ENCODE measurements around the gene VSTM2L. TPM values are rescaled to one million over a fixed set of nuclear protein-coding genes. Genes with fewer than 3 reads are reported as not detected.
A peak's percentile ranks its signal among the peaks of the same experiment; 100 is the strongest.

Gene VSTM2L
- total RNA-seq, 1 experiment from 2014 or later: 0.48 TPM

- DNase-seq (ENCODE audit: low read depth): no peak
Measured at GRCh38 chr20:37936451-37936850, 33.5 kb downstream of the VSTM2L start.

DNA sequence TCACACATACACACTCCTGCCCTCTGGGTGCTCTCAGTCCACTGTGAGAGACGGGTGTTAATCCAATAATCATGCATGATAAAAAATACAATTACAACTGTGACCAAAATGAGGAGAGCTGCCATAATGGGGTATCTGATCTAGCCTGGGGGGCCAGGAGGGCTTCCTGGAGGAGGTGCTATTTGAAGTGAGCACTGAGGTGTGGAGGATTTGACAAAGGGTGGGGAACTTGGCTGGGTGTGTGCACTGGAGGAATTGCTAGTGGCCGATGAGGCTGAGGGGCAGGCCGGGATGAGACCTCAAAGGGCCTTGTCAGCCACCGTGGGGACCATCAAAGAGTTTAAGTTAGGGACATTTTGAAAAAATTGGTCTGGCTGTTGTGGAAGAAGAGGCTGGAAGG is 34.8 kb downstream of the VSTM2L start:
- no peak for DNase-seq (ENCODE audit: low read depth)

DNA sequence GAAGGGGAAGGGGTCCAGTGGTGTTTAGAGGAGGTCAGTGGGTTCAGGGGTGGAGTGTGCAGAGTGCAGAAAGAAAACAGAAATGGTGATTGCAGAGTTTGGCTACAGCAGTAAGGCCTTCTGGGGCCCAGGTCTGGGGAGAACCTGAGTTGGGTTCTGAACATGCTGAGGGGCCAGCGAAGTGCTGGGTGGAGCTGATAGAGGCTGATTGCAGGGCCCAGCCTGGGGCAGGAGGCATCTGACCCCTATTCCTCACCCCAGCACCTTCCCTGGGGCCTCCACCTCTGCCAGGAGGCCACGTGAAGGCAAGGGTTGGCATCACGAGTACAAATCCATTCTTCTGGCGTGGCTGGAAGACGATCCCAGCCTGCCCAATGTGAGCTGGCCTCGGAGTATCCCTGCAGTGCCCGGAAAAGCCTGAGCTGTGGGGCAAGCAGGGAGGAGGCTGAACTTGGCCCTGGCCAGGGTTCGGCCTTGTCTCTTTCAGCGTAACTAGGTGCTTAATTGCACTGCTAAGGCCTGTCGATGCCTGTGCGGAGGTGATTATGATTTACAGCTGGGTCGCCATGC is 35.3 kb downstream of the VSTM2L start:
- no peak for DNase-seq (ENCODE audit: low read depth)

- no peak for DNase-seq (ENCODE audit: low read depth)
Measured at GRCh38 chr20:37938954-37939353, 36.0 kb downstream of the VSTM2L start.

GRCh38 chr20:37939701-37940560 is 37.0 kb downstream of the VSTM2L start:
- no peak for DNase-seq (ENCODE audit: low read depth)

GRCh38 chr20:37940858-37941257 is 37.9 kb downstream of the VSTM2L start:
- DNase-seq (ENCODE audit: low read depth): no peak

- no peak for DNase-seq (ENCODE audit: low read depth)
Measured at GRCh38 chr20:37941332-37941731, 38.4 kb downstream of the VSTM2L start.

DNA sequence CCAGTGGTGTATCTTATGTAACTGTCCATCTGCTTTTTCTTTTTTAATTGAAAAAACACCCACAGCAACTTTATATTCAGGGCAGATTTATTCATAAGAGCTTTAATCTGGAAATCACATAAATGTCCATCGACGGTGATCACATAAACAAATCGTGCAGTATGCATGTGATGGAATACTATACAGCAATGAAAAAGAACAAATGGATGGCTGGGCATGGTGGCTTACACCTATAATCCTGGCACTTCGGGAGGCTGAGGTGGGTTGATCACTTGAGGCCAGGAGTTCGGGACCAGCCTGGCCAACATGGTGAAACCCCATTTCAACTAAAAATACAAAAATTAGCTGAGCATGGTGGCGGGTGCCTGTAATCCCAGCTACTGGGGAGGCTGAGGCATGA is 39.1 kb downstream of the VSTM2L start:
- no peak for DNase-seq (ENCODE audit: low read depth)

DNA sequence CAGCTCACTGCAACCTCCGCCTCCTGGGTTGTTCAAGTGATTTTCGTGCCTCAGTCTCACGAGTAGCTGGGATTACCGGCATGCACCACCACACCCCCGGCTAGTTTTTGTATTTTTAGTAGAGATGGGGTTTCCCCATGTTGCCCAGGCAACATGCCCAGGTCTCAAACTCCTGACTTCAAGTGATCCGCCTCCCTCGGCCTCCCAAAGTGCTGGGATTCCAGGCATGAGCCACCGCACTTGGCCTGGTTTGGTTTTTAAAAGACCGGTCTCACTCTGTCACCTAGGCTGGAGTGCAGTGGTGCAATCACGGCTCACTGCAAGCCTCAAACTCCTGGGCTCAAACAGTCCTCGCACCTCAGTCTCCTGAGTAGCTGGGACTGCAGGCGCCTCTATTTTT is 40.1 kb downstream of the VSTM2L start:
- DNase-seq (ENCODE audit: low read depth): peak; percentile 15

- no peak for DNase-seq (ENCODE audit: low read depth)
Measured at GRCh38 chr20:37943501-37944455, 40.9 kb downstream of the VSTM2L start.

DNA sequence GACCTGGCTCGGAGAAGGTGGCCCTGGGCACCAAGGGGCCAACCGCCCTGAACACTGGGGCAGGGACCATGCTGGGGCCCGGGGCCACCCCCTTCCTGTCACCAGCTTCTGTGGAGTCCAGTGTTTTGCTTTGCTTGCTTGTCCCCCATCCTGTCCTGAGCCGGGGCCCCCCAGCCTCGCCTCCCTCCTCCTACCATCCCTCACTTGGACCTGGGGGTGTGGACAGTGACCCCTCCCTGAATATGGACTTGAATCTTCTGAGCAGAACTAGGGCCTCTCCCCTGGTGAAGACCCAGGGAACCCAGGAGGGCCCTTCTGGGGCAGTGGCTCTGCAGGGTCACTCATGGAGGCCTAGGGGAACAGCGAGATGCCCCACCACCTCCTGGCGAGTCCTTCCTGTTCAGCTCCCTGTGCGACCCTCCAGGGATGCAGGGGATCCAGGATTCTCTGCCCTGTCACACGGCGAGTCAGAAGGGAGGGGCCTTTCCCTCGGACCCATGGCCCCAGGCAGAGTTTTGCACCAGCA is 41.6 kb downstream of the VSTM2L start:
- no peak for DNase-seq (ENCODE audit: low read depth)

DNA sequence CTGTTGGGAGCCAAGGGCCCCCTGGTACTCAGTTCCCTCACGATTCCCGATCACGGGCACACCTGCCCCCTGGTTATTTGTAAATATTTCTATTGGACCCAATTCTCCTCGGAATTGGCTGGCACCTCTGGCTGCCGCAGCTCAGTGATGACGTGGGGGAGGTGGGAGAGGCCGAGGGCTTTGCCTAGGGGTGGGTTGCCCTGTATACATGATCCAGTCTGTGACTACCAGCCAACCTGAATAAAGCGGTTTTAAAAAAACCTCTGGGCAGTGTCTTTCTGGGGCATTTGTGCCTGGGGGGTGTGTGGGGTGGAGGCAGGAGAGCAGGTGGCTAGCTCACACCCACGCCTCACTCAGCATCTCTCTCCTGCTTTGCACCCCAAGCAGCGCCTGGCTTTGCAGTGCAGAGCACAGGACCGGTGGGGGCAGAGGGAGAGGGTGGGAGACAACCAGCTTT is 42.2 kb downstream of the VSTM2L start:
- no peak for DNase-seq (ENCODE audit: low read depth)

DNA sequence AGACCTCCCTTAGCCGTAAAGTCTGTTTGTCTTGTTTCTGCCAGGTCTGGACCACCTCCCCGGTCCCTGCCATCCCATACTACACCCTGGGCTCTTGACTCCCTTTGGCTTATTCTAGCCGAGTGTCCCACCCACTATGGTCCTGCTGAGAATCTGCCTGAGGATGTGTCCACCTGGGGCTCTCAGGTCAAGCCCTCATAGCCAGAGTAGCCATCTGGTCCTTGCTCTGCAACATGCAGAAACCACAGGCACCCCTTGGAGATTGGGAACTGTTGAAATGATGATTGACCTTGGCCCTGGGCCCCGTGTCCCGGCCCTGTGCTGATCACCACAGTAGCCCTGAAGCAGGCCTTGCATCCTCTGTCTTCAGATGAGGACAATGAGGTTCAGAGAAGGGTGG is 44.0 kb downstream of the VSTM2L start:
- no peak for DNase-seq (ENCODE audit: low read depth)

DNA sequence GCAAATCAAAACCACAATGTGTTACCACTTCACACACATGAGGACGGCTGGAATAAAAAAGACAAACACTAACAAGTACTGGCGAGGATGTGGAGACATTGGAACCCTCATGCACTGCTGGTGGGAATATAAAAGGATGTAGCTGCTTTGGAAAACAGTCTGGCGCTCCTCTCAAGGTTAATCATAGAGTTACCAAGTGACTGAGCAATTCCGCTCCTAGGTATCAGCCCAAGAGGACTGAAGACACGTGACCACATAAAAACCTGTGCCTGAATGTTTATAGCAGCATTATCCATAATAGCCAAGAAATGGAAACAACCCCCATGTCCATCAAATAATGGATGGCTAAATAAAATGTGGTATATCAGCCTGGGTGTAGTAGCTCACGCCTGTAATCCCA is 45.0 kb downstream of the VSTM2L start:
- no peak for DNase-seq (ENCODE audit: low read depth)

DNA sequence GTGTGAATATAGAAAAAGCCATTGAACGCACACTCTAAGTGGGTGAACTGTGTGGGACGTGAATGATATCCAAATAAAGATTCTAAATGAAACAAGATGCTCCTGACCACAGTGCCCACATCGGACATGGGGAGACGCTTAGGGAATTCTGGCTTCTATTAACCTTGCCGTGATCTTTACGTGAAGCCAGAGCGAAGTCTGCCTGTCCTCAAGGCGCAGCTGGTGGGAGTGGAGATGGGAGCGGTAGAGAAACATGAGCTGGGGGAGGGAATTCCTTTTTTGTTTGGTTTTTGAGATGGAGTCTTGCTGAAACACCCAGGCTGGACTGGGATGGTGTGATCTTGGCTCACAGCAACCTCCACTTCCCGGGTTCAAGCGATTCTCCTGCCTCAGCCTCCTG is 46.0 kb downstream of the VSTM2L start:
- peak; percentile 34 for DNase-seq (ENCODE audit: low read depth)

GRCh38 chr20:37954190-37954589 is 51.3 kb downstream of the VSTM2L start:
- DNase-seq (ENCODE audit: low read depth): no peak

DNA sequence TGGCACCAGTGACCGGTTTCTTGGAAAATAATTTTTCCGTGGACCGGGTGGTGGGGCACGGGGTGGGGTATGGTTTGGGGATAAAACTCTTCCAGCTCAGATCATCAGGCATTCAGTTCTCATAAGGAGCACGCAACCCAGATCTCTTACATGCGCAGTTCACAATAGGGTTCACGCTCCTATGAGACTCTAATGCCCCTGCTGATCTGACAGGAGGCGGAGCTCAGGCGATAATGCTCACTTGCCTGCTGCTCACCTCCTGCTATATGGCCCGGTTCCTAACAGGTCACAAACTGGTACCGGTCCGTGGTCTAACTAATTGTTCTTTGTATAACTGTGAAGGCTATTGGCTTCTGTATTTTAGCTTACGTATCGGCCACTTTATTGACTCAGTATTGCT is 51.7 kb downstream of the VSTM2L start:
- DNase-seq (ENCODE audit: low read depth): no peak

- no peak for DNase-seq (ENCODE audit: low read depth)
Measured at GRCh38 chr20:37955511-37955910, 52.6 kb downstream of the VSTM2L start.

- peak; percentile 20 for DNase-seq (ENCODE audit: low read depth)
Measured at GRCh38 chr20:37956107-37956585, 53.2 kb downstream of the VSTM2L start.

DNA sequence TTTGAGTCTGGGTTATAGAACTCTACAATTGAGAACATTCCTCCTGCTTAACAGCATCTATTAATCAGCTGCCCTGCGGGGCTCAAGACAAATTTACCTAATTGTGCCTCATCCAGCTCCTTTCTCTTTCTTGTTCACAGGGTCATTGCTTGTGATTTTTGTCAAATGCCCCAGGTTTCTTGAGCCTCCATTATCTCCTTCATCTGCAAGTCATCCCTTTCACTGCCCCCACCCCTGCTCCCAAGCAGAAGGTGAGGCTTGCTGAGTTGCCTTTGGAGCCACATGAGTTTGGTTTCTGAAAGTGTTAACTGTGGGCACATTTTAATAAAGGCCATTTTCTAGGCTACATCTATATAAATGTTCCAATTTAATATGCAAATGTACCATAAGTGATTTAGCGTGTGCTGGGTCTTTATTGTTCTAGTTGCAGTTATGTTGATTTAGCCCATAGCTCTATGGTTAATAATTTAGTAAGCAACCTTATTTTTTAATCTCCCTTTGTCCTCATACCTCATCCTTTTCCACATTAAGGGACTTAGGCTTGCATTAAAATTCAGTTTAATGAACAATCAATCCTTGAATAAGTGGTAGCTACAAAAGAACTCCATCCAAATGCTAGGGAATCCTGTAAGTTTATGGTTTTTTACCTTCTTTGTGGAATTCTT is 56.1 kb downstream of the VSTM2L start:
- no peak for DNase-seq (ENCODE audit: low read depth)

DNA sequence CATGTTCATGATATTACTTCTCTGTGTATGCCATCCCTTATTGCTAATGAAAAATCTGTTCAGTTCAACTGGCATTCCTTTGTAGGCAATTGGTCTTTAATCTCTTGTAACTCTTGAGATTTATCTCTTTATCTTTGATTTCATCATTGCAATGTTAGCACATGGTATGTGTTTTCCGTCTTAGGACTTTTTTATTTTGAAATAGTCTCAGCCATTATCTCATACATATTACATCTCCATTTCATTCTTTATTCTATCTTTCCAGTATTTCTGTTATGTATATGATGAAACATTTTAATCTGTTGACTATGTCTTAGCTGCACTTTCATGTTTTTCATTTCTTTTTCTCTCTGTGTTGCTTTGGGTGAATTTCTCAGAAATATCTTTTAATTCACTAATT is 58.1 kb downstream of the VSTM2L start:
- no peak for DNase-seq (ENCODE audit: low read depth)
